ENCODE measurements around the gene PCSK6.

DNA sequence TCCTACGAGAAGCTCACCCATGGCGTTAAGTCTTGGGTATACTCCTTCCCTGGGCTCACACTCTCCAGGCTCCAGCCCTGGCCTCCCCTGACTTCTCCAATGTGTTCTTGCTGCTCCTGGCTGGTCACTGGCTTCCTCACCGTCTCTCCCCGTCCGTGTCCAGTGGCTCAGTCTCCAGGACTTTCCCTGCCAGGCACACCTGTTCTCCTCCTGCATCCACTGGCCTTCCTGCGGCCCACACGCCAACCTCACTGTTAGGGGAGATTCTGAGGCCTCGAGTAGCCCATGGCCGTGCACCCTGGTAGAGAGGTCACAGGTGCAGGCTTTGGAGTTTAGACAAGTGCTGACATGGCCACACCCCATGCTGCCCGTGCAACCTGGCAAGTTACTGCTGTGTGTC, 102.5 kb downstream of the PCSK6 start:
- TF ChIP-seq, protein P1, sequence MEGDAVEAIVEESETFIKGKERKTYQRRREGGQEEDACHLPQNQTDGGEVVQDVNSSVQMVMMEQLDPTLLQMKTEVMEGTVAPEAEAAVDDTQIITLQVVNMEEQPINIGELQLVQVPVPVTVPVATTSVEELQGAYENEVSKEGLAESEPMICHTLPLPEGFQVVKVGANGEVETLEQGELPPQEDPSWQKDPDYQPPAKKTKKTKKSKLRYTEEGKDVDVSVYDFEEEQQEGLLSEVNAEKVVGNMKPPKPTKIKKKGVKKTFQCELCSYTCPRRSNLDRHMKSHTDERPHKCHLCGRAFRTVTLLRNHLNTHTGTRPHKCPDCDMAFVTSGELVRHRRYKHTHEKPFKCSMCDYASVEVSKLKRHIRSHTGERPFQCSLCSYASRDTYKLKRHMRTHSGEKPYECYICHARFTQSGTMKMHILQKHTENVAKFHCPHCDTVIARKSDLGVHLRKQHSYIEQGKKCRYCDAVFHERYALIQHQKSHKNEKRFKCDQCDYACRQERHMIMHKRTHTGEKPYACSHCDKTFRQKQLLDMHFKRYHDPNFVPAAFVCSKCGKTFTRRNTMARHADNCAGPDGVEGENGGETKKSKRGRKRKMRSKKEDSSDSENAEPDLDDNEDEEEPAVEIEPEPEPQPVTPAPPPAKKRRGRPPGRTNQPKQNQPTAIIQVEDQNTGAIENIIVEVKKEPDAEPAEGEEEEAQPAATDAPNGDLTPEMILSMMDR (IDR thresholded peaks at IDR 0.05) = no peak
- TF ChIP-seq POLR2AphosphoS5 (IDR thresholded peaks at IDR 0.05) = no peak
- no peak for TF ChIP-seq POLR2A (IDR thresholded peaks at IDR 0.05)

All from sigmoid colon (tissue), 4 donors.